Astrocyte of the cerebellum (primary cell): ENCODE data around the gene KCTD17.

Experiments used
- DNase-seq: peaks from one replicate; pipeline ENCODE4 v3.0.0-alpha.2; 2011; ENCODE audit warnings: low read depth
- H3K4me3 ChIP-seq: 2 replicates; pipeline ENCODE4 v1.5.1; 2011; ENCODE audit warnings: mild to moderate bottlenecking, low read depth, low read length, moderate library complexity
- in situ Hi-C: cut with HindIII; loops from 2 replicates; pipeline ENCODE4 v1.10.0; 2017; ENCODE audit warnings: low sequenced_read_pairs
- TF ChIP-seq, protein P1 (sequence below): IDR thresholded peaks from 2 replicates; pipeline ENCODE4 v1.5.1; 2012; ENCODE audit warnings: low read length, low read depth, moderate library complexity, mild to moderate bottlenecking; ENCODE audit errors: missing control alignments

The KCTD17 gene

DNA sequence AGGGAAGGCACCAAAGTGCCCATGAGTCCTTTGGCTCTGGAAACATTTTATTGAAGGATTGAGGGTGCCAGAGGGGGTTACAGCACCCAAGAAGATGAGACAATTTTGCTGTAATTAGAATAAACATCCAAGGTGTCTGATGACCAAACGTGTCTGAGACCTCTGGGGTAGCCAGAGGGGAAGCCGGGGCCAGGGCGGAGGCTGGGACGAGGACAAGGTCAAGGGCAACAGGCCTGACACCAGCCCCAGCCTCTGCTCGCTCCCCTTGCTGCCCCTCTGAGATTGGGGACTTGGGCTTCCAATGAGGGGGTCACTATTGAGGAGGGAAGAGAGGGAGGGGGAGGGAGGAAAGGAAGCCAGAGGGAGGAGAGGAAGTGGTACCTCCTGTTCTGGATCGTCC is 32.4 kb downstream of the KCTD17 start:
- DNase-seq = no peak
- TF ChIP-seq, protein P1, sequence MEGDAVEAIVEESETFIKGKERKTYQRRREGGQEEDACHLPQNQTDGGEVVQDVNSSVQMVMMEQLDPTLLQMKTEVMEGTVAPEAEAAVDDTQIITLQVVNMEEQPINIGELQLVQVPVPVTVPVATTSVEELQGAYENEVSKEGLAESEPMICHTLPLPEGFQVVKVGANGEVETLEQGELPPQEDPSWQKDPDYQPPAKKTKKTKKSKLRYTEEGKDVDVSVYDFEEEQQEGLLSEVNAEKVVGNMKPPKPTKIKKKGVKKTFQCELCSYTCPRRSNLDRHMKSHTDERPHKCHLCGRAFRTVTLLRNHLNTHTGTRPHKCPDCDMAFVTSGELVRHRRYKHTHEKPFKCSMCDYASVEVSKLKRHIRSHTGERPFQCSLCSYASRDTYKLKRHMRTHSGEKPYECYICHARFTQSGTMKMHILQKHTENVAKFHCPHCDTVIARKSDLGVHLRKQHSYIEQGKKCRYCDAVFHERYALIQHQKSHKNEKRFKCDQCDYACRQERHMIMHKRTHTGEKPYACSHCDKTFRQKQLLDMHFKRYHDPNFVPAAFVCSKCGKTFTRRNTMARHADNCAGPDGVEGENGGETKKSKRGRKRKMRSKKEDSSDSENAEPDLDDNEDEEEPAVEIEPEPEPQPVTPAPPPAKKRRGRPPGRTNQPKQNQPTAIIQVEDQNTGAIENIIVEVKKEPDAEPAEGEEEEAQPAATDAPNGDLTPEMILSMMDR = no peak
- H3K4me3 ChIP-seq = no peak overlapping the region
- in situ Hi-C loops = no loop called here

DNA sequence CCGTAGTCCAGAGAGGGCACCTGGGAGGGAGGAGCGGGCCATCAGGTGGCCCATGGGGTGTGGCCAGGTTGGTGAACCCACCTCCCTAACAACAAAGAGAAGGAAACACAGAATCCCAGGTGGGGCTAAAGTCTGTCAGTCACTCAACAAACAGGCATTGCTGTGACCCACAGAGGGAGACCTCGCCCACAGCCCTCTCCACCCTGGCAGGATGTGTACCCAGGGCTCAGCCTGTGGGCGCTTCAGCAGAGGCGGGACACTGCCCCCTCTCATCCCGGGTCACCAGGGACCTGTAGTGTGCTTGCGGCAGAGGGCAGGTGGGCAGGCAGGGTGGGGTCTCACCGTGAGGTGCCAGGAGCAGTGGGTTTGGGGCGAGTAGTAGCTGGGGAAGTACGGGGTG is 32.8 kb downstream of the KCTD17 start:
- no peak overlapping the region for H3K4me3 ChIP-seq
- in situ Hi-C loops = no loop called here
- DNase-seq = no peak
- TF ChIP-seq, protein P1 = no peak

DNA sequence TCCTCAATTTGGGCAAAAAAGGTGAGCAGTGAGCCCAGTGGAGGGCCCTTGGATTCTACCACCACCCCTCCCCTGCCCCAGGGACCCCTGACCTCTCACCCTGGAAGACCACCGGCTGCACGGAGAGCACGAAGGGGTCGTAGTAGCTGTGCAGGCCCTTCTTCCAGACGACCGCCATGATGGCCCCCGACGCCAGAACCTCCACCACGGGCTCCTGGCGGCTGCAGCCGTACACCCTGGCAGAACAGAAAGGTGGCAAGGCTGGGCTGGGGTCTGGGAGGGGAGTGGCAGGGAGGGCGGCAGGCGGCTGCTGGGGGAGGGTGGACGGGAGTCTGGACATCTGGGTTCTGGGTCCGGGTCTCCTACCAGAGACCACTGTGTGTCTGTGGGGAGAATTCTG is 34.6 kb downstream of the KCTD17 start:
- TF ChIP-seq, protein P1 = no peak
- DNase-seq = no peak
- in situ Hi-C loops = no loop called here

DNA sequence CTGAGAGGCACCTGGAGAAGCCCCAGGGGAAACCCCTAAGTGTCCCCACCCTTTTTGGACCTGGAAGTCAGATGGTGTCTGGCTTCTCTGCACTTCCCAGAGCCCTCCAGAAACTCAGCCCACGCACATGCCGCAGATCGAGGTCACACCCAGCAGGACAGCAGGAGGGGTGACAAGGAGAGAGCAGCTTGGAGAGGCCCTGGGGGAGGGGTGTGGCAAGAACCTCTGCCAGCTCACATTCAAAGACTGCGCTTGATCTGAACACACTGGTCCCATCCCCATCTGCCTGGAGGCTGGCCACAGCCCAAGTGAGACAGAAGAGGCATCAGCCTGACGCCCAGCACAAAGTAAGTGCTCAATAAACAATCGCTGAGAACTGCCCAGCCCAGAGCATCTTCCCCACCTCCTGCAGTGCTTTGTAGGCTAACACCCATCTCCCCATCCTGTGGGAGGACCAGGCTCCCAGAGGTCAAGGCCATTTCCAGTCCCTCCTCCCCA is 36.6 kb downstream of the KCTD17 start:
- in situ Hi-C loops = no loop called here
- TF ChIP-seq, protein P1 = no peak
- H3K4me3 ChIP-seq = no peak overlapping the region
- DNase-seq = no peak

More for the DNA sequence above, 34.6 kb downstream of the KCTD17 start:
- no peak overlapping the region for H3K4me3 ChIP-seq

DNA sequence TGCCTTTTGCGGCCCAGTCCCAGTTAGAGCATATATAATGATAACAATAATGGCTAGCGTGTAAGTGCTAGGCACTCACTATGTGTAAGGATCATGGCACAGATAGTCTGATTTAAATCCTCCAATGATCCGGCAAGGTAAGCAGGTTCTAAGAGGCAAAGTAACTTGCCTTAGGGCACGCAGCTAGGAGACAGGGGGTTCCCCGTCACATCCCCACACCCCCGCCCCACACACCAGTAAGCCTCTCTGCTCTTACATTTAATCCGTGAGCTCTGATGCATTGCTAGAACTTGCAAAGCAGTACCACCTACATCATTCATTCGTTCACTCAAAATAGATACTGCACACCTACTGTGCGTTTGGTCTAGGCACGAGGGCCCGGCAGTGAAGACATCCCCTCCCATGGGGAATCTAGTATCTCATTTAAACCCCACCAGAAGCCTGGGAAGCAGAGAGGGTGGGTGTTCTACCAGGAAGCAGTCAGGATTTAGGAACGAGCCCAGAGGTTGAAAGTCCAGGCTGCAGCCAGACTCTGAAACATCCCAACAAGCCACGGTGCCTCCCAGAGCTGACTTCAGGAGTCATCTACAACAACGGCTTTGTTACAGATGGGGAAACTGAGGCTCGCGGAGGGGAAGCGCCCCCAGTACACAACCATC is 37.3 kb downstream of the KCTD17 start:
- no peak for DNase-seq
- no peak overlapping the region for H3K4me3 ChIP-seq
- TF ChIP-seq, protein P1 = no peak
- in situ Hi-C loops = no loop called here

DNA sequence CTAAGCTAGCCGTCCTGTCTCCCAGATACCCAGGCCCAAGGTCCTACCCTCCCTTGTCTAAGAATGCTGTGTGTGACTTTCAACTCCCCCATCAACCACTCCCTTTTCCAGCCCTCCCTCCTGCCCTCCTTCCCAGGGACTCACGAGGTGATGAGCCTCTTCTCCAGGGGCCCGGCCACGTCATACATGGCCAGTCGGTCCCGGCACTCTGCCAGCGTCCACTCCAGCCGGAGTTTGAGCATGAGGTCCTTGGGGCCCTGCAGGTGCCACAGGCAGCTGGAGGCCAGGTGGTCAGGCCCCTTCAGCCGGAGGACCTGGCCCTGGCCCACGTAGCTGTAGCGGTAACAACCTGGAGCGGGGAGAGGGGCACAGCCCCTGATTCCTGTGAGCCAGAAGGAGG is 37.9 kb downstream of the KCTD17 start:
- no peak overlapping the region for H3K4me3 ChIP-seq
- TF ChIP-seq, protein P1 = no peak
- in situ Hi-C loops = no loop called here
- no peak for DNase-seq
